IPS-11a (cell line): ENCODE results near the gene CMYA5.
"Not testable (repeated sequence)": the region's sequence is repeated elsewhere in the genome, so short reads cannot be mapped to it uniquely, and the experiment has no call there.

ENCODE experiments used
- H3K4me3 ChIP-seq: one replicate; pipeline ENCODE4 v1.5.1; 2013; ENCODE audit warnings: low read depth, low read length, control low read depth

CMYA5 gene

DNA sequence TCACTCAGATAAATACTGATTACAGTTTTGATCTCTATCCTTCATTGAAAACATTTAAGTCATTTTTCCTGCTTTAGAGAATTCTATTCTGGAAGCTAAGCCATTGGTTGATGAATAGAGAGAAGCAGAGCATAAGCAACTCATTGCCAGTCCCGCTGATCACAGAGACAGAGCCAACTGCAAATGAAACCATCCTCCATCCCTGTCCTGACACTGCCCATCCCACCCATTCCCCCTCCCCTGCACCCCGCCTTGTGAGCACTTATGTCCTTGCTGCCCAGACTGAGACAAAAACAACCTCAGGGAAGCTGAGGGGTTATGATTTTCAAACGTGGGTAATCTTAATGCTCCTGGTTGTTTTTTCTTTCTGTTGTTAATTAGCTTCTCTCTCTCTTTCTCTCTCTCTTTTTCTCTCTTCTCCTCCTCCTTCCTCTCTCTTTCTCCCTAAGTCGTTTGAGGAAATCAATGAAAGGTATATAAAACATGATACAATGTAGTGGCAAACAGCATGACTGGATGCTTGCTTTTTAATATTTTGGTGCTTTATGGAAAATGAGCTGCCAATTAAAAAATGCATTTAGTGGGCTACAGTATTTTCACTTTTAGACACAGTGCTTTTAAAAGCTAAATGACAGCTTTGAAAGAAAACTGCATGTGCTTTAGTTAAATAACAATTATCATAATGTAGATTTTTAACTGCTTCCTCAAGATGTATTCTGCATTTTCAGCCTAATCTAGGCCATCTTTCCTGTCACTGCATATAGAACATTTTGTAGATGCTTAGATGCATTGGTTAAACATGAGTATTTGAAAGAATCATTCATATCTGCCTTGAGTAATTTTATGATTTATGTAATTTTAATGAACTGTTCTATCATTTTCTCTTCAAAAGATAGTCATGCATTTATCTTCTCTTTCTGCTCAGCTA, 57.3 kb downstream of the CMYA5 start:
- H3K4me3 ChIP-seq = no peak overlapping the region

DNA sequence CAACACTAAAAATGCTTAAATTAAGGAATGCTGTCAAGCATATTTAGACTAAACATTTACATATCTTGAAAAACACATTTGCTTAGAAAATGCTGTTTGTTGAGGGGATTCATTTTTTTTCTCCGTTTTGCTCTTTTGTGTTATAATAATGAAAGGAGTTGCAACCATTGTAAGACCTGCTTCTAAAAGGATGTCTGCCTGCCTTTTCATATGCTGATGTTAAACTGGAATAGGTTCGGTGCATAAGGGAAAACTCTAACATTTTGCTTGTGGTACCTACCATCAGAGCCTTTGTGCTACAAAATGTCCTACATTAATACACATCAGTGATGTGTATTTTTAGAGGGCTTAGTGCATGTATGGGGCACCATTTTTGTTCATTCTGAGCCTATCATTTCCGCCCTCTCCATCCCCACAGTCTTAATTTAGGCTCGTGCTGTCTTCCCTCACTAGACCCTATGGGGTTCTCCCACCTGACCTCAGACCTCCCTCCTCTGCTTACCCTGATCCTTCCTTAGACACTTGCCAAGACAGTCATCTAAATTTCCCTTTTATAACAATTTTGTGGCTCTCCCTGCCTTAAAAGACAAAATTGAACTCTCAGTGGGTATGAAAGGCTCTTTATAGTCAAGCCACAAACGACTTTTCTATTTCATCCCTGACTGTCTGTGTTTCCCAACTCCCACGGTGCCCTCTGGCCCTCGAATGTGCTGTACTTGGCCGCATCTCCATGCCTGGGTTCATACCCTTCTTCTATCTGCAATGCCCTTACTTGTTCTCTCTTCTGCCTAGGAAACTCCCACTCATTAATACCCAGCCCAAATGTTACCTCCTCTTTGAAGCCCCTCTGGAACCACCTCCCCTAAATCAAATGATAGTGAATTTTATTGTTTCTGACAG, 61.2 kb downstream of the CMYA5 start:
- no peak overlapping the region for H3K4me3 ChIP-seq

DNA sequence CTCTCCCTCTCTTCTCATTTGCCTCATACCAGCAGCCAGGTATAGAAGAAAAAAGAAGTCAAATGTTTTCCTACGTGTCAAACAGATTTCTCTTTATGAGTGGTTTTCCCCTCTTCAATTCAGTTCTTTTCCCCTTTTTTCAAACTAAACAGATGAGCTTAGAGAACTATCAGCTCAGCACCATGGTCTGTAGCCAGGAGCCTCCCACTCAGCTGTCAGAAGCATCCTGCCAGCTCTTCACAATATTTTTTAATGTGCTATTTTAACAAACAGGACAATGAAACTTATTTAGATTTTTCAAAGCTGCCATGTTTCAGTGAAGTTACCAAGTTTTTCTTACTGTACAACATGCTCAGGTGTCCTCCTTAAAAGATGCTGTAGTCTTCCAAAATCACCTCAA, 63.5 kb downstream of the CMYA5 start:
- H3K4me3 ChIP-seq = no peak overlapping the region

DNA sequence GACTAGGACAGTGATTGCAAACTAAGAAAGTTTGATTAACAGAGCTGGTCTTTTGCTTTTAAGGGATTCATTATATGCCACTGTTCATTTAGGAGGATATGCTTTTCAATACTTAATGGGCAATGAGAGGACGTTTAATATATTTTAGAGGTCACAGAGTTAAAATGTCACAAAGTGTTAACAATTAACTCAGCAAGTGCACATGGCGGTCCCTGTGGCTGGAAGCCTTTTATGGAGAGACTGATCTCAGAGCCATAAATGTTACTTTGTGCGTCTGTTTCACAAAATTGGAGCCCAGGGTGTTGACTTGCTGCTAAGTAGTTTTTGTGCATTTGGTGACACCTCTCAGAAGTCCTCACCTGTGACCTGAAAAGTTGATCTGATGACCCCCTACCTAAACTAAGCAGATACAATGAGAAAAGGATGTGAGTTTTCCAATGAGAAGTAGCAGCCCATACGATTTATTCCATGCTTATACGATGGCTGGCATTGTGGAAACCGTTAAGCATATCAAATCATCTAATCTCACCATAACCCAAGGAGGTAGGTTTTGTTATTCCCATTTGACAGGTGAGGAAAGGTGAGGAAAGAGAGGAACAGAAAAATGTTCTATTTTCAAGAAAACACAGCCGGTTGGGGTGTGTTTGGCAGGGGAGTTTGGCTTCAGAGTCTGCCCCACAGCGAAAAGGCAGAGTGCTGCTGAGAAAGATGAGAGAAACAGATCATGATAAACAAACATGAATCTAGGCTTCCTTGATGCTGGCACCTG, 64.4 kb downstream of the CMYA5 start:
- no peak overlapping the region for H3K4me3 ChIP-seq

DNA sequence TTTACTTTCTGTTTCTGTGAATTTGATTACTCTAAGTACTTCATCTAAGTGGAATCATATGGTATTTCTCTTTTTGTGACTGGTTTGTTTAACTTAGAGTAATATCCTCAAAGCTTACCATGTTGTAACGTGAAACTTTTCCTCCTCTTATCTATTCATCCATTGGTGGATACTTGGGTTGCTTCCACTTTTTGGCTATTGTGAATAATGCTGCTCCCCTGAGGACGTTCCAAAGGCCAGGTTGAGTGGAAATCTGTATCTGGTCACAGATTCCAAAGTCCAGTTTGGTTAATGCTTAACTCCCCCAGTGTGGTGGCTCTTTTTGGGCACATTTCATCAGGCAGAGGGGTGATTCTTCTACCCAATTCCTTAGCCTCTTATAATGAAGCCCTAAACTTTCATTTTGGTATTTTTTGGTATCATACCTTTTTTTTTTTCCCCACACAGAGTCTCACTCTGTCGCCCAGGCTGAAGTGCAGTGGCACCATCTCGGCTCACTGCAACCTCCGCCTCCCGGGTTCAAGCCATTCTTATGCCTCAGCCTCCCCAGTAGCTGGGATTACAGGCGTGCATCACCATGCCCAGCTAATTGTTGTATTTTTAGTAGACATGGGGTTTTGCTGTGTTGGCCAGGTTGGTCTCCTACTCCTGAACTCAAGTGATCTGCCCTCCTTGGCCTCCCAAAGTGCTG, 65.4 kb downstream of the CMYA5 start:
- H3K4me3 ChIP-seq = no peak overlapping the region

DNA sequence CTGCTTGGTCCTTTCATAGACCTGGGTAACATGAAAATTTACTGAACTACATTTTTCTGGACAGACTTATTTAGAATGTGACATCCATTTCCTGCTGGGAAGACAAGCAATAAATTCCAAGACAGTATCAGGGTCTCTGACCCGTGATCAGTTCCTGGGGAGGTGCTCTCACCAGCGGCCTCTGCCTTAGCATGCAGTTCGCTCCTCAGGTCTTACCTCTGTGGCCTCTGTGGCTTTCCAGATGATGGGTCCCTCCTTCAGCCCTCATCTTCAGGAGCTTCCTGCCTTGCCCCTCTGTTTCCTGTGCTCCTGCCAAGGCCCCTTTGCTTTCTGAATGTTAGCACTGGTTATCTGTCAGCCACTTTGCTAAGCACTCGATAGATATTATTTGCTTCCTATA, 66.4 kb downstream of the CMYA5 start:
- no peak overlapping the region for H3K4me3 ChIP-seq

DNA sequence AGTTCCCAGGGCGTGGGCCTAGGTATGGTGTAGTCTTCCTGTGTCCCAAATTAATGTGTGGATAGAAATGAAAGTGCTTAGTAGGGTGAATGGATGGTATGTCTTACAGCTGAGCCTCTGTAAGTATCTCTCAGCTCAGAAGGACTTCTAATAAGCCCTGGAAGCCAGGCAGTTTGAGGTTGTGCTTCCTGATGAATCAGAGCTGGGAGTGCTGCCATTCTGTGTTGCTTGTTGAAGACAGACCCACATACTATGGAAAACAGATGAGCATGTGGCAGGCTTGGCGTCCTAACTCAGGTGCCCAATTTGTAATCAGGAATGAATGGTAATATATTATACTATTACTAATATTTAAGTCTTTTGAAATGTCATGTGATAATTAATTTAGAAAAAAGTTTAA, 69.8 kb downstream of the CMYA5 start:
- no peak overlapping the region for H3K4me3 ChIP-seq

DNA sequence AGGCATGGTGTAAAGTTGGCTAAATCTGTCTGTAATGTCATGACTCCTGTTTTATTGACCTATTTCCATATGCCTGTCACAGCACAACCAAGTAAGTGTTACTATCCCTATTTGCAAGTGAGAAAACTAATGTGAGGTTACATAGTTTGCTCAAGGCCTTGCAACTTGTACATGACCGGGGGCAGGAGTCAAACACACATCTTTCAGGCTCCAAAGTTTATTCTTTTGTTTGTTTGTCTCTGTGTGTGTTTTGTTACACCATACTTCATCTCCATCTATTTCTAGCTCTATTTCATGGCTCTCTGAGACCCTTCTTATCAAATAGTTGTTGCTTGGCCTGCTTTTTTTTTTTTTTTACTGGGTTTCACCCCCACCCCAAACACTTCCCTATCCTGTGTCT, 70.2 kb downstream of the CMYA5 start:
- H3K4me3 ChIP-seq = no peak overlapping the region

DNA sequence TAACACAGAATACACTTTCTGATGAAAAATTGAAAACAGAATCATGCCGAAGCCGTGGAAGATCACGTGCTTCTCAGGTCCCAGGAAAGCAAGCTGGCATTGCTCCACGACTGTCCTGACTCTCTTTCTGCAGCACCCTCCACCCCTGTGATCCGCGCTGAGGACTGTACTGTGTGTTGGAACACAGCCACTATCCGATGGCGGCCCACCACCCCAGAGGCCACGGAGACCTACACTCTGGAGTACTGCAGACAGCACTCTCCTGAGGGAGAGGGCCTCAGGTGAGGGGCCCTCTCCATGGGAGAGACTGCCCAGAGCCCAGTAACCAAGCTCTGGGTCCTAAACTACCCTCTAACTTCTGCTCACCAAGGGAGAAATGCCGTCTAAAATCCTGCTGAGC, 73.3 kb downstream of the CMYA5 start:
- H3K4me3 ChIP-seq = no peak overlapping the region

DNA sequence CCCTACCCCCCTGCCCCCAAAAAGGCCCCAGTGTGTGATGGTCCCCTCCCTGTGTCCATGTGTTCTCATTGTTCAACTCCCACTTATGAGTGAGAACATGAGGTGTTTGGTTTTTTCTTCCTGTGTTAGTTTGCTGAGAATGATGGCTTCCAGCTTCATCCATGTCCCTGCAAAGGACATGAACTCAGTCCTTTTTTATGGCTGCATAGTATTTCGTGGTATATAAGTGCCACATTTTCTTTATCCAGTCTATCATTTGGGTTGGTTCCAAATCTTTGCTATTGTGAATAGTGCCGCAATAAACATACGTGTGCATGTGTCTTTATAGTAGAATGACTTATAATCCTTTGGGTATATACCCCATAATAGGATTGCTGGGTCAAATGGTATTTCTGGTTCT, 74.5 kb downstream of the CMYA5 start:
- H3K4me3 ChIP-seq = not testable (repeated sequence)

DNA sequence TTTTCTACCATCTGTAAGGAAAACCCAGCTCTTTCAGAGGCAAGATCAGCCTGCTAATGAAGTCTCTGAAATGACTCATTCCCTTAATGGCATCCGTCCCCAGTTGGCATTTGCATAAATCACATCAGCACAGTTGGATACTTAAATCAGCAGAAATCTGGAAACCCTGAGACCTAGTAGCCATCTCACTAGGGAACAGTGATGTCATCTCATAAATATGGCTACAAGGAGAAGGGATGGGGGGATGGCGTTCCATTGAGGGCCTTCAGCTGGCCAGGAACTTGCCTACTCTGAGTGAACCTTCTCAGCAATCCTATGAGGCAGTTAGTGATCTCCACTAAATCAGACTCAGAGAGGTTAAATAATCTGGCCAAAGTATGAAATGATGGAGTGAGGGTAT, 81.8 kb downstream of the CMYA5 start:
- no peak overlapping the region for H3K4me3 ChIP-seq

DNA sequence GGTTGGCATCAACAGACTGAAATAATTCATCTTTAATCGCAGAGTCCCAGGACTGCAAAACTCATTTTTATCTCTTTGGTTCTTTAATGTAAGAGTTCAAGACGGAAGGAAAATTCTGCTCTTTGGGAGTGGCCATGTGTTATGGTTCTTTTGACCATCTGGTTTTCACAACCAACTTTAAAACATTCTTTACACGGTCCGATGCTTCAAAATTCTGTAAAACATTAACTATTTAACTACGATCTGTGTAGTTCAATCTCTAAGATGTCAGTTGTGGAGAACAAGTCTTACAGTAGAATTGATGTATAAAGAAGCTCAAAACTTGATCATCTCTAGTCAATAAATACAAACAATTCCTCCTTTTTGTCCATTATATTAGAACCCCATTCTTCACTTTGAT, 83.0 kb downstream of the CMYA5 start:
- H3K4me3 ChIP-seq = no peak overlapping the region

DNA sequence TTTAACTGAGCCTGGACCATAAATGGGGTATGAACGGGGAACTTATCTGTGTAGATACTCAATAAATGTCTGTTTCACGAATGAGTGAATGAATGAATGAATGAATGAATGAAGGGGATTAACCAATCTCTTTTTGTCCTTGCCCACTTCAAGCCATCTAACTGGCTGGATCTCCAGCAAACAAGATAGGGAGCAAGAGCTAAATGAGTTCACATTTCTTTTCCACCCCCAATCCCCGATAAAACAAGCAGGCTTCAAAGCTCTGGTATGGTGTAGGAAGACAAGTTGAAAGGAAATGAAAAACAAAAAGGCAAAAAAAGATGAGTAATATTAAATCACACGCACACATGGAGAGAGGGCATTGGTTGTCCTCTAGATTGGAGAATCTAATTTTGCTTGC, 84.0 kb downstream of the CMYA5 start:
- H3K4me3 ChIP-seq = no peak overlapping the region

DNA sequence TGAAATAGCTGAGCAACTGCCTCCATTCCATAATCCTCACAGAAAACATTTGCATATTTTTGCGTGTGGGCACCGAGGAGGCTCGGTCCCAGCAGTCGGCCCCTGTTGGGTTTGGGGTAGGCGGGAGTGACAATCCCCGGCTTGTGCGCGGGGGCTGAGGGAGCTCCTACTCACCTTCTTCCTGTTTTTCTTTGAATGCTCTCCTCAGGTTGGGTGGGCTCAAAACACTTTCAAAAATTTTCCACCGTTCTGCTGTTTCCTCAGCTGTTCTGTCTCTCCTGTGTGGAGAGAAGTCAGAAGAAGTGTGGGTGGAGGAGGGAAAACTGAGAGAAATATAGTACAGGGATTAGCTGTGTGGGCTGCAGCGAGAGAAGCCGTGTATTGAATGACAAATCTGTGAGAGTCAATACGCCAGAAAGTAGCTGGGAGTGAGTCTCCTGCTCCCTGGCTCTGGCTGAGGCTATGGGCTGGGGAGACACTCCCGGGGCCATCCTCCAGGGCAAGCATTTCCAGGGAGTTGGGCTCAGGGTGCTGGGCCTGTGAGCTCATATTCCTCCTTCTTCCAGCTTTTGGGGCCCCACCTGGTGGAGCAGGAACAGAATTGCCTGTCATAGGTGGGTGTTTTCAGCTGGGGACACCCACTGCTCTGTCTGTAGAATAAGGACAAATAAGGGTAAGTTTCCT, 84.7 kb downstream of the CMYA5 start:
- no peak overlapping the region for H3K4me3 ChIP-seq

DNA sequence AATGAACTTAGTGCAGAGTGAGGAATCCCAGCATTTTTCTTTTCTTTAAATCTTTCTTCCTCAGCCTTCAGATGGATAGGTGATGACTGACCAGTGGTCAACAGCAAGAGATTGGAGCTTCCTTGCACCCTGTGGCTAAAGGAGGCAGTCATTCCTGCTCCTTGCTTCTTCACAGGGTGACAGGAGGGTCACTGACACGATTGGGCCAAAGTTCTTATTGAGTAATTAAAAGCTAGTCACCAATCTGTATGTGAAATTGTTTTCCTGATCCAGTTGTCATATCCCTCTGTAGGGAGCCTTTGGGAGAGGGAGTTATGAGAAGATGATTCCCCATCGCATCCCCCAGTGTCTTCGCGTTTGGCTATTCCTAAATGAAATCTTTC, 85.2 kb downstream of the CMYA5 start:
- H3K4me3 ChIP-seq = no peak overlapping the region

DNA sequence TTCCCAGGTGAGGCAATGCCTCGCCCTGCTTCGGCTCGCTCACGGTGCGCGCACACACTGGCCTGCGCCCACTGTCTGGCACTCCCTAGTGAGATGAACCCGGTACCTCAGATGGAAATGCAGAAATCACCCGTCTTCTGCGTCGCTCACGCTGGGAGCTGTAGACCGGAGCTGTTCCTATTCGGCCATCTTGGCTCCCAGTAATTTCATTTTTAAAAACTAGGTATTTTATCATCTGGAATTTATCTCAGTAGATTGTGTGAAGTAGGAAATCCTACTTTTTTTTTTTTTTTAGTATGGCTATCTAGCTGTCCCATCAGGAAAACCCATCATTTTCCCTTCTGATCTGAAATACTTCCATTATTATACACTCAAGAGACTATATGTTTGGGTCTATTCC, 95.1 kb downstream of the CMYA5 start:
- H3K4me3 ChIP-seq = peak overlapping the region; percentile 31

DNA sequence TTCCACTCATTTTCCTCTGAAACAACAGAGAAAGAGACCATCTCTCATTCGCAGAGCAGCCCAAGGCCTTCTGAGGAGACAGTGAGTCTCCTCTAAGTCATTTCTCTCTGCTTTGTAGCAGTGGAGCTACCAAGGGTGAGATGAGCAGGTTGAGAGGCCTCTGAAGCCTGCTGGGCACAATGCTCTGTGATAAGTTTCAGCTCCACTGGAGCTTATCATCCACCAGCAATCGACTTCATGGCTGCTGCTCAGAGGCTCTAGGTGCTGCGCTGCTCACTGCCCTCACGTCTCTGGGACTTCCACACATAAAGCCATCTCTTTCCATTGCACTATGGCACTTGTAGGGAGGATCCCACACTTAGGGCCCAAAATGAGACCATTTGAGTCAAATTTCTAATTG, 96.3 kb downstream of the CMYA5 start:
- H3K4me3 ChIP-seq = no peak overlapping the region

DNA sequence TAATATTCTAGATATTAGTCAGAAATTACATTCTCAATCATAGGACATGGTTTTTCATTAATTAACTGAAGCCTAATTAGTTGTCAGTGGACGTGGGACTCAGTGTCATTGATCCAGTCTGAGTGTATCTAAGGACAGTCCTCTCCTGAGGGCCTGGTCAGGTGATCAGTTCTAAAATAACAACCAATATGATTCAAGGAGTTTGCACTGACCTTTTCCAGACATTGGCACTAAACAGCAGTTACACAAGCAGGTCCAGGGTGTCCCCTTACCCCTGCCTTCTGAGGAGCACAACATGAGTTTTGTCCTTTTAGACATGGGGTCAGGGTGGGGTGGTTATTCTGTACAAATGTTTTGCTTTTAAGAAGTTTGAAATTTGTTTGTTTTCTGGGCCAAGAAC, 97.8 kb downstream of the CMYA5 start:
- H3K4me3 ChIP-seq = no peak overlapping the region

DNA sequence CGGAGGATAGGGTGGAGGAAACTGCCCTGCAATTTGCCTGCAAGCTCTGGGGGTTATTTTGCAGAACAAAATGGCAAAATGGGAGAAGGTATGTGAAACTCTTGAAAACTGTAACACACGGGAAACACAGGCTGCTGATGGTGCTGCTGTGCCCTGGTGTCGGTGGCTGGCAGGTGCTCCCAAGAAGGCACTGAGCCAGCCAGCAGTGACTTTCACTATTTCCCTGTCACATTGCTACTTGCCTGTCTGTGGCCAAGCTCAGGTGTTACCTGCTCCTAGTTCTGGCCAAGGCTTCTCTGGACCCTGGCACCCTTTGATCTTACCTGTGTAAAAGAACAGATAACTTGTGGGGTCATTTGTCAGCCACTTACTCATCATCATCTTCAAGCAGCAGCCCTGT, 102.2 kb downstream of the CMYA5 start:
- no peak overlapping the region for H3K4me3 ChIP-seq

DNA sequence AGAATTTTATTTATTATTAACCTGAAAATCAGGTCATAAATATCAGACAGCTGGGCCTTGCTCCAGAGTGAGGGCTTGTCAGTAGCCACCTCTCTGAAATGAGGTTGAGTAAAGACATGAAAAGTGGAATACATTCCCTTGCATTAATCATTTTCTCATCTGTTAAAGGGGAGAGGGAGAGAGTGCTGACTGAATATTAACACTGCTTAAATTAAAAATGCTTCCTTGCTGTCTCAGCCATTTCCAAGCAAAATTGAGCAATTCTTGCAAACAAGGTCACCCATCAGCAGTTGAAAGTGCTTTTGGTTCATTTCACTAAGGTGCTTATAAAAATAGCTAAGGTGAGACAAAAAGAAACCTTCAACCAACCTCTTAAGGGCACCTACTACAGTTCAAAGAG, 102.8 kb downstream of the CMYA5 start:
- H3K4me3 ChIP-seq = no peak overlapping the region
